Measurements from ENCODE around the gene CEBPE.

GRCh38 chr14:23089498-23090253, 29.4 kb downstream of the CEBPE start:
- TF ChIP-seq CTCF (conservative IDR thresholded peaks at IDR 0.05): no peak
- no peak for TF ChIP-seq EZH2 (IDR thresholded peaks at IDR 0.05; ENCODE audit: low read depth)
